Activated CD8-positive, alpha-beta memory T cell treated with anti-CD3 and anti-CD28 coated beads for 36 hours (primary cell): ENCODE measurements around the gene NDUFAF7. TPM values are rescaled to one million over a fixed set of nuclear protein-coding genes. Genes with fewer than 3 reads are reported as not detected.
"Not testable (repeated sequence)": the region's sequence is repeated elsewhere in the genome, so short reads cannot be mapped to it uniquely, and the experiment has no call there.

Experiments used
- CTCF ChIA-PET: fragments of 350-600 bp; sonication (Branson Sonifier 250); formaldehyde crosslinking; loops from one replicate; lab custom pipeline; 2021; ENCODE audit warnings: antibody characterized with exemption; lab: Charles Lee
- POLR2A ChIA-PET: fragments of 350-600 bp; sonication (Branson Sonifier 250); formaldehyde crosslinking; loops from one replicate; lab custom pipeline; 2021; ENCODE audit warnings: antibody characterized with exemption; lab: Charles Lee
- total RNA-seq, 2 experiments: library from RNA; stranded (reverse); gene quantifications; one replicate each; pipeline ENCODE4 v1.2.3, GENCODE V29; 2021

The NDUFAF7 gene, protein sequence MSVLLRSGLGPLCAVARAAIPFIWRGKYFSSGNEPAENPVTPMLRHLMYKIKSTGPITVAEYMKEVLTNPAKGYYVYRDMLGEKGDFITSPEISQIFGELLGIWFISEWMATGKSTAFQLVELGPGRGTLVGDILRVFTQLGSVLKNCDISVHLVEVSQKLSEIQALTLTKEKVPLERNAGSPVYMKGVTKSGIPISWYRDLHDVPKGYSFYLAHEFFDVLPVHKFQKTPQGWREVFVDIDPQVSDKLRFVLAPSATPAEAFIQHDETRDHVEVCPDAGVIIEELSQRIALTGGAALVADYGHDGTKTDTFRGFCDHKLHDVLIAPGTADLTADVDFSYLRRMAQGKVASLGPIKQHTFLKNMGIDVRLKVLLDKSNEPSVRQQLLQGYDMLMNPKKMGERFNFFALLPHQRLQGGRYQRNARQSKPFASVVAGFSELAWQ
- 10 to 100 TPM; 20.7 to 20.8 TPM for total RNA-seq

DNA sequence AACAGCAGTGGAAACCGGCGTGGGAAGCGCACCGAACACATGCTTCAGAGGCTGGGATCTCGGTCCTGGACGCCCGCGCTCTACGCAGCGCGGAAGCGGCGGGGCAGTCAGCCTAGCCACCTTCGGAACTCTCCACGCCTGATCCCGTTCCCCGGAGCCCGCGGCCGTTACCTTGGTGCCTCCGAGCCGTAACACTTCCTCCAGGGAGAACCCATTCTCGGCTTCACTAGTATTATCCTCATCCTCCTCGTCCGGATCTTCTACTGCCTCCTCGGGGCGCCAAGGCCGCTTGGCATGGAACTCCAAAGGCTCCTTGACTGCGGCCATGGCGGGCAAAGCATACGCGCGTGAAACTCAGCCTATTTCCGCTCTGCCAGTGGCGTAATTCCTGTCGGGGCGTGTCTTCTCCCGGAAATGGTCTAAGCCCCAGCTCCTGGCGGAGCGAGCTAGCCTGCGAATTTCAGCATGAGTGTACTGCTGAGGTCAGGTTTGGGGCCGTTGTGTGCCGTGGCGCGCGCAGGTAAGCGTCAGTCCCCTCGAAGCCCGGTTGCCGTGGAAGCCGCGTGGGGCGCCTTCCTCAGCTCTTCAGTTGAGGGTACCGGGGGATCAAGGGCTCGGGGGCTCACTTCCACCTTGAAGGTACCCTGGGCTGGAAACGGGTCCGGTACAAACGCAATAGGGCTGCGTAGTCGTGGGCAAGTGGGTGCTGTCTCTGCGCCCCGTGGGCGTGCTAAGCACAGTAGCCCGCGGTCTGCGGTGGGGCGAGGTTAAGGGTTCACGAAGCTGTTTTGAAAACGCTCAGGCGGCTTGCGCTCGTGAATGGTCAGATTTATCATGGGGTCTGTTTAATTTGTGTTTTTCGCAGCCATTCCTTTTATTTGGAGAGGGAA, at the start of gene NDUFAF7, which contains the start of gene CEBPZ:
NDUFAF7 (plus strand) TSS at position 418 of the 890 bp plus-strand sequence; CDS start at position 466, 48 bp downstream.
CEBPZ (minus strand) TSS at position 356 of the 890 bp plus-strand sequence; CDS start at position 327, 29 bp downstream.
- ChIA-PET POLR2A (interaction anchor here (0.6 to 1.5 kb wide), 6 partner anchors 9 to 394 kb away, joined by 3 to 5 read pairs (median 4); partner anchors contain the start of gene EIF2AK2), CTCF (interaction anchor here (1.3 to 1.5 kb wide), 3 partner anchors 9 to 30 kb away, joined by 3 to 4 read pairs (median 4); no protein-coding TSS in a partner anchor)

DNA sequence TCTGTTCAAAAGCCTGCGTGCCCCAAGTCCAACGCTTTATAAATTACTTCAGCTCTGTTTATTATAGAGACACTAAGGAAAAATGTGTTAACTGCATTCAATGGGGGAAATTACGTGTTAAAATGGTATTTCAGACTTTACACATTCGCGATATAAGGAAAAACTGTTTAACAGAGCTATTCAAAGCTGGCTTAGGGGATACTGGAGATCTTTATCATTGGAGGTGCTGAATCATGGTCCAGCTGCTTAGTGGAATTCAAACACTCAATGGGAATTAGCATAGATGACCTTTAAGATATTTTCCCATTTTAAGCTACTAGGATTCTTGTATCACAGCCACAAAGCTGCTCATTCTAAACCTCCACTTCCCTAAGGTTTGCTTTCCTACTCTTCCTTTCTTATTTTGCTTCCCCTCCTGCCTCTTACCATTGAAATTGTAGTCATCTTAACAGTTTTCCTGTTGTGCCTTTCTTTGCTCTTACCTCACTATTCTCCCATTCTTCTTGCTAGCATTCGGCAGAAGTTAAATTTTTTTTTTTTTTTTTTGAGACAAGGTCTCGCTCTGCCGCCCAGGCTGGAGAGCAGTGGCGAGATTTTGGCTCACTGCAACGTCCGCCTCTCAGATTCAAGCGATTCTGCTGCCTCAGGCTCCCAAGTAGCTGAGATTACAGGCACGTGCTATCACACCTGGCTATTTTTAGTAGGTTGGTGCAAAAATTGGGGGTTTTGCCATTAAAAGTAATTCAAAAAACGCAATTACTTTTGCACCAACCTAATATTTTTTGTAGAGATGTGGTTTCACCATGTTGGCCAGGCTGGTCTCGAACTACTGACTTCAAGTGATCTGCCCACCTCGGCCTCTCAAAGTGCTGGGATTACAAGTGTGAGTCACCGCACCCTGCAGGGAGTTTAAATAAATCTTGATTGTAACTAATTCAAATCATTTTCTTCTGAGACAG, 49.5 kb upstream of the NDUFAF7 start:
- ChIA-PET POLR2A (no interaction called here), CTCF (interaction anchor here (1.8 kb wide), 1 partner anchor 14 kb away, joined by 3 read pairs; no protein-coding TSS in a partner anchor)

DNA sequence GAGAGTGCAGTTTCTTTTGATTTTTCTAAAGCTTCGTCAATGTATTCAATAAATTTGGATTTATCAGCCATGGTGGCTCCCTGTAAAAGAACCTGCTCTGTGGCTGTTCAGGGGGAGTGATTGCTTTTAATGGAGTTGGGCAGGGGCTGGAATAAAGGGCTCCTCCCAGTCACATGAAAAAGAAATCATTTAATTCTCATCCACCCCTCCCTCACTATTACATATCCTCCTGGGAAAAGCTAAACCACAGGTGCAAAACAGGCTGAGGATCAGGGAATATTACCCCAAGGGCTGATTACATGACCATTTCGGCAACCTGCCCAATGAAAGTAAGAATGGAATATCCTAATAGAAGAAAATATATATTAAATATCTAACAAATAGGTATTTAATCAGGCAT, 42.9 kb upstream of the NDUFAF7 start, which contains the start of gene SULT6B1:
SULT6B1 (minus strand) TSS at position 101 of the 400 bp plus-strand sequence; CDS start at position 71, 30 bp downstream.
- ChIA-PET CTCF (no interaction called here), POLR2A (no interaction called here)

DNA sequence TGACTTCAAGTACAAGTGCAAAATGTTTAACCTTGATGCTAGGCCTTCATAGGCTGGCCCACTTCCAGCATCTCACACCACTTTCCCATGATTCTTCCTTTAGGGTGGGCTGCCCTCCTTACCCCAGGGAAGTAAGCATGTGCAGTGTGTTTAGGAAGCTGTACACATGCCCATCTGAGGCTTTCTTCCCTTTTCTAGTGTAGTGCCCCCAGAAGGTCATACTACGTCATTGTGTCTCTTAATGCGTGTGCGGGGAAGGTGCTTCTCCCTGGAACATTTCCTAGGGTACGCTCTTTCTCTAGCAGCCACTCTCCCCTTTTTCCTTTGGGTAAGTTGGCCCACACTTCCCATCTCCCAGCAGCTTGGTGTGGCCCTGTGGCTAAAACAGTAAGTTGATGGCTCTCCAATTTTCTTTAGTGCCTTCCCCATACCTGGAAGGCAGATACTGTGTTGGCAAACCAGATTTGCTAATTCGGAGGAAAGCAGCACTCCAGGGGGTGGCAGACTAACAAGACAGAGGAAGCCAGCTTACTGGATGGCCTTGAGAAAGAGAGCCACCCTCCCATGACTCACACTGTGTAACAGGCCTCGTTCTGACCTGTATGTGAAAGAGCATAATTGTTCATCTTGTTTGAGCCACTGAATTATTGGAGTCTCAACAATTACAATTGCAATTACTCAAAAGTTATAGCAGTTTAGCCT, 41.9 kb upstream of the NDUFAF7 start:
- POLR2A ChIA-PET = no interaction called here
- CTCF ChIA-PET = no interaction called here

DNA sequence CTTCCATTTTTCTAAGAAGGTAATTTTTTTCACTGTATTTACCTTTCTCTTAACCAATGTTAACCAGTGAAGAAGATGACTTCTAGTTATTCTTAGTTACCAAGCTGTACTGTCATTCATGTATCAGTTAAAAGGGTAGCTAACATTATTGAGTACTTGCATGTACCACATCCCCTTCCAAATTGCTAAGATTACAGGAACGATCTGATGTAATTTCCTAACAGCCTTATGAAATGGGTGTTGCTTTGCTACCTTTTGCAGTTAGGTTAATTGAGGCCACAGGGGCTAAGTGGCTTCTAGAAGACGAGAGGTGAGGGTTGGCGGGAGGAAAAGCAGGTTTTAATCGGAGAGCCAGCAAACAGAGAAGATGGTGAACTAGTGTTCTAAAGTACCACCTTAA, 41.2 kb upstream of the NDUFAF7 start:
- CTCF ChIA-PET = interaction anchor here (1.4 kb wide), 1 partner anchor 12 kb away, joined by 3 read pairs; no protein-coding TSS in a partner anchor
- POLR2A ChIA-PET = no interaction called here

DNA sequence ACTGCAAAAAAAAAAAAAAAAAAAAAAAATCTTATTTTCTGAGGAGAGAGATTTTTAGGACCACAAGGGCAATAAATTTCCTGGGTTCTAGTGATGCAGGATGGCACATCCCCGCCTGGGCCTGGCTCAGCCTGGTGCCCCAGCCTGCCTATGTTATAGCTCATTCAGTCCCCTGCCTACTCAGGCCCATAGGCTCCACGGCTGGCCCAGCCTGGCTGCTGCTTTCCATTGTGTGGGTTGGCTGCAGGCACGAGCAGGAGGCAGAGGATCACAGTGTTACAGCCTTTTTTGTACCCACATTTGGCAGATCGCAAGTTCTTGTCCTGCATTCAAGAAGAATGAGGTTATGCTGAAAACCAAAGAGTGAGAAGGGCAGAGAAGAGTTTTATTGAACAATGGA, 40.2 kb upstream of the NDUFAF7 start:
- POLR2A ChIA-PET = interaction anchor here (0.7 kb wide), 1 partner anchor 89 kb away, joined by 7 read pairs; no protein-coding TSS in a partner anchor
- CTCF ChIA-PET = interaction anchor here (1.4 kb wide), 1 partner anchor 13 kb away, joined by 3 read pairs; no protein-coding TSS in a partner anchor

DNA sequence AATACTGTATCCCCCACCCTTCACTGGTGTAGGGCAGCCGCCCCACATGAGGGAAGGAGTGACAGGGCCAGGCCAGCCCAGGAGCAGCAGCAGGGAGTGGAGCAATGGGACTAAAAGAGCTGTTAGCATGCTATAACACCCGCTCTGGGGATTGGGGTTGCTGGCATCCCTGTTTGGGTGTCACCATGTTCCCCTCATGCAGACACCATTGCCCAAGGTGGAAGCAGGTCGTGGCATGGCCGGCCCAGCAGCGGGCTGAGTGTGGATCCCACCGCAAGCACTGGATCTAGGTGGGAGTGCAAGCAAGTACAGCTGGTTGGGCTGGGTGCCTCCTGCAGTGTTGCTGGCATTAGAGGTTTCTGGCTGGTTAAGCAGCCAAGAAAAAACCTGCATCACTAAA, 39.7 kb upstream of the NDUFAF7 start:
- POLR2A ChIA-PET = no interaction called here
- CTCF ChIA-PET = interaction anchor here (1.4 kb wide), 1 partner anchor 13 kb away, joined by 3 read pairs; no protein-coding TSS in a partner anchor

DNA sequence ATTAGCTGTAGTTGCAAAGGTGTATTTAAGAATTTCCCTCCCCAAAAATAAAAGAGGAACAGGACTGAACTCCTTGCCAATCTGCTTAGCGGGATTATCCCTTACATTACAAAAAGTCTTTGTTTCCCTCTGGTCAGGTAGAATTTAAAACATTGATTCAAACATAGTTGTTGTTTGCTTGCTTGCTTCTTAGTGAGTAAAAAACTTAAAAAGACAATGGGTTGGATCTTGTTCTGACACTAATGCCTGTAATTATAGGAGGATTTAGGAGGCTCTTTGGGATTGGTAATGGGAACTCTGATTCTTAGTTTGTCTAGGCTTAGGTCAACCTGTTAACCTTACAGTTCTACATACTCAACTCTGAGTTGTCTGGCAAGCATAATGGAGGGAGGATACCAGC, 38.9 kb upstream of the NDUFAF7 start:
- POLR2A ChIA-PET = no interaction called here
- CTCF ChIA-PET = no interaction called here

DNA sequence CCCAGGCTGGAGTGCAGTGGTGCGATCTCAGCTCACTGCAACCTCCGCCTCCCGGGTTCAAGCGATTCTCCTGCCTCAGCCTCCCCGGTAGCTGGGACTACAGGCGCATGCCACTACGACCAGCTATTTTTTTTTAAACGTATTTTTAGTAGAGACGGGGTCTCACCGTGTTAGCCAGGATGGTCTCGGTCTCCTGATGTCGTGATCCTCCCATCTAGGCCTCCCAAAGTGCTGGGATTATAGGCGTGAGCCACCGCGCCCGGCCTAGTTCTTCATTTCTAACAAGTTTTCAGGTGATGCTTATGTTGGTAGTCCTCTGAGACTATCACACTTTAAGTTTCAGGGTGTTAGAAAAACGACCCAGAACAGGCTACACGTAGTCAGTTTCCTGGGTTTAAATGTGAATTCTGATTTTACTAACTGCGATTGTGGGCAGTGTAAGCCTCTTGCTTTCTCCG, 35.6 kb upstream of the NDUFAF7 start:
- CTCF ChIA-PET = interaction anchor here (1.2 kb wide), 1 partner anchor 24 kb away, joined by 3 read pairs; no protein-coding TSS in a partner anchor
- POLR2A ChIA-PET = not testable (repeated sequence)

DNA sequence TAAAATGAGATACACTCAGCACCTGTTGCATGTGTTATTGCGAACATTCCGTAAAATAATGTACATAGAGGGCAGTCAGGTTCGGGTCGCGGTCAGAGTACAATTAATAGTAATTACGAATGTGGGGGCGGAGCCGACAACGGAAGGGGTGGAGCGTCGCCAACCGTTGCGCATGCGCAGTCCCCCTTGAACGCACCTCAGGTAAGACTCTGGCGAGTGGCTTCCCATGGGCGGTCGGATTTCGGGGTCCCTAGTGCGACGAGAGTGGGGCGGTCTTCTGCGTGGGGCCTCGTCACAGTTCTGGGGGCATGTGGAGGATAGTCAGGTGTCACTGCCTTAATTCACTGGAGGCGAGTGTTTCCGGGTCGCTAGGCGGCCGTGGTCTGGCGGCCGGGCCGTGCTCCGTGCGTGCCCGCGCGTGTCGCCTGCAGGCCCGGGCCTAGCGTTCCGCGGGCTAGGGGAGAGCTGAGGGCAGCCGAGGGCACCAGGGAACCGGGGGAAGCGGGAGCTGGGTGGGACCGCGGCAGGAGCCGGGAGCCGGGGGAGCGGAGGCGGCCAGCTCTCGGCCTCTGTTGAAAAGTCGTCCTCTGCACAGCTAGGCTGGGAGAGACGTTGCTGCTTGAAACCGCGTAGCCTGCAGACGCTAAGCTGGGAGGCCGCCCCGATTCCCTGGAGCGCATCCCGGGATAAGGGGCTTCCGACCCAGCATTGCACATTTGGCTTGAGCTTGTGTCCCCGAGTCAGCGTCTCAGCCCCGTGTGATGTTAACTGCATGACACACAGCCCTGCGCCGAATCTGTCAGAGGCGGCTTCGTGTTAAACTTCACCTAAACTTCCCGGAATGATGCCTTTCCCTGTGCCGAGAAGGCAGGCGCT, 34.9 kb upstream of the NDUFAF7 start, which contains the start of gene CEBPZOS:
CEBPZOS (plus strand) TSS at position 177 of the 876 bp plus-strand sequence. CDS start 3,209 bp downstream, outside the sequence.
- POLR2A ChIA-PET = interaction anchor here (0.7 to 0.8 kb wide), 2 partner anchors 22 to 110 kb away, joined by 4 read pairs; no protein-coding TSS in a partner anchor
- CTCF ChIA-PET = no interaction called here

DNA sequence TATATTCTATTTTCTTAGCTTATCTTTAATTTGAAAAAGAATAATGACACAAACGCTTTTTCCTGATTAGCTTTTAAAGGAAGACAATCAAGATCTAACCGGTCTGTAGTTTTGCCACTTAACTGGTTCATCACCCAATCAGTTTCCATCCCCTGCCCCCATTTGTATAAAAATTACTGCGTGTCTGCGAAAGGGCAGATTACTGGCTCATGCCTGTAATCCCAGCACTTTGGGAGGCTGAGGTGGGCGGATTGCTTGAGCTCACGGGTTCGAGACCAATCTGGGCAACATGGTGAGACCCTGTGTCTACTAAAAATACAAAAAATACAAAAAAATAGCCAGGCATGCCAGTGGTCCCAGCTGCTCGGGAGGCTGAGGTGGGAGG, 32.8 kb upstream of the NDUFAF7 start:
- CTCF ChIA-PET = no interaction called here
- POLR2A ChIA-PET = interaction anchor here (0.6 kb wide), 1 partner anchor 211 kb away, joined by 3 read pairs; no protein-coding TSS in a partner anchor

DNA sequence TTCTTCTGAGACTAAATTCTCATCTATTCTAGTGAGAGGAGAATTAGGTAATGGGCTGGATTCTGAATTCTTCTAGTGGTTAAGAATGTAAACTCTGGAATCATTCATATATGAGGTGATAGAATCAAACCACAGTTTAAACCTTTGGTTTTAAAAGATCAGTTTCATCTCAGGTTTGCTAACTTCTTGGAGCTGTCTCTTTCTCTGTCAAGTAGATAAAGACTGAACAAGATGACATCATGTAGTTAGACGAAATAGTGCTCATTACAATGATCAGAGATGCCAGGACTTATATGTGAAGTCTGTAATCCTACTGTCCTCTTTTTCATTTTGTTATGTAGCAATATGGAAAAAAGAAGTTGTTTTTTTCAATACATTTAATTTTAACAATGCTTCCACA, 30.2 kb upstream of the NDUFAF7 start:
- ChIA-PET POLR2A (no interaction called here), CTCF (interaction anchor here (0.7 to 1.4 kb wide), 2 partner anchors 30 to 42 kb away, joined by 3 to 4 read pairs; partner anchors contain the start of genes CEBPZ and NDUFAF7)

DNA sequence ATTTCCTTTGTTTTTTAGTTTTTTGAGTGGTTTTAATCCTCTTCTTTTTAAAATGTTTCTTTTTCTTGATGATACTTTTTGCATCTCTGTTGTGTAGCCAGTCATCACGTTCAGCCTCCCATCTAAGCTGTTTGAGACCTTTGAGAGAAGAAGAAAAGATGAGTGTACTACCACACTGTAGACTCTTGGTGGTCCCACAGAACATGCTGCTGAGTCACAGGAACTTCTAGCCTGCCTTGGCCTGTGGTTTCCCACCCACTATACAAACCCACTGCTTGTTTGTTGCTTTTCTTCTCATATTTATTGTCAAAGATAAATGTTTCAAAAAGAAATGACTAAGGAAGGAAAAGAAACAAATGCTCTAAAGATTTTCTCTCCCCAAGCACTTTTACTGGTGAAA, 29.7 kb upstream of the NDUFAF7 start:
- CTCF ChIA-PET = interaction anchor here (1.4 kb wide), 1 partner anchor 30 kb away, joined by 4 read pairs; the partner anchor contains the start of genes CEBPZ and NDUFAF7
- POLR2A ChIA-PET = no interaction called here

DNA sequence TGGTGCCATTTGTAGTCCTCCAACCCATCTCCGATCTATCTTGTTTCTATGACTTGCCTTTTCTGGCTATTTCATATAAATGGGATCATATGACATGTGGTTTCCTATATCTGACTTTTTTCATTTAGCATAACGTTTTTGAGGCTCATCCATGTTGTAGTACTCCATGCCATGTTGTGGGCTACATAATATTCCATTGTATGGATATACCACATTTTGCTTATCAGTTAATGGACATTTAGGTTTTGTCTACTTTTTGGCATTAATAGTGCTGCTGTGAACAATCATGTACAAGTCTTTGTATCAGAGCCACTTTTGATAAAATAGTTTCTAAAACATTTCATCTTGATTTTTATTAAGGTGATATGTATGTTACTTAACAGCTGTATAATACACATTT, 27.8 kb upstream of the NDUFAF7 start:
- POLR2A ChIA-PET = no interaction called here
- CTCF ChIA-PET = no interaction called here

DNA sequence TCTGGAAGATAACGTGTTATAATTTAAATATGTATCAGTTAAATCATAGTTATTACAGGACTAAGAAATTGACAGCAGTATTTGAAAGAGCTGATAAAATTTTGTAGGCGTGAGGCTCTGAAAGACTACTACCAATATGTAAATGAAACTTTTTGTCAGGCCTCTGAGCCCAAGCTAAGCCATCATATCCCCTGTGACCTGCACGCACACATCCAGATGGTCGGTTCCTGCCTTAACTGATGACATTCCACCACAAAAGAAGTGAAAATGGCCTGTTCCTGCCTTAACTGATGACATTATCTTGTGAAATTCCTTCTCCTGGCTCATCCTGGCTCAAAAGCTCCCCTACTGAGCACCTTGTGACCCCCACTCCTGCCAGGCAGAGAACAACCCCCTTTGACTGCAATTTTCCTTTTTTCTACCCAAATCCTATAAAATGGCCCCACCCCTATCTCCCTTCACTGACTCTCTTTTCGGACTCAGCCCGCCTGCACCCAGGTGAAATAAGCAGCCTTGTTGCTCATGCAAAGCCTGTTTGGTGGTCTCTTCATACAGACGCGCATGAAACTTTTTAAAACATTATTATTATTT, 26.3 kb upstream of the NDUFAF7 start:
- POLR2A ChIA-PET = not testable (repeated sequence)
- CTCF ChIA-PET = interaction anchor here (0.6 kb wide), 1 partner anchor 44 kb away, joined by 3 read pairs; no protein-coding TSS in a partner anchor
